HAP-1 (cell line): ENCODE measurements around the gene STARD4.

Experiments used
- DNase-seq, 2 experiments: peaks; one replicate each; pipeline ENCODE4 v3.0.0-alpha.2; 2016 to 2020; ENCODE audit warnings: low spot score in 2 of 2
- H3K27me3 ChIP-seq: fragments of 250-450 bp; sonication (Bioruptor Pico); 2 replicates; pipeline ENCODE4 v1.5.1; 2020; ENCODE audit warnings: low read depth, mild to moderate bottlenecking, moderate library complexity
- H3K36me3 ChIP-seq: fragments of 250-450 bp; sonication (Bioruptor Pico); replicated peaks from 2 replicates; pipeline ENCODE4 v1.5.1; 2020; ENCODE audit warnings: mild to moderate bottlenecking
- H3K4me1 ChIP-seq: fragments of 250-450 bp; sonication (Bioruptor Pico); 2 replicates; pipeline ENCODE4 v1.5.1; 2020; ENCODE audit warnings: mild to moderate bottlenecking
- H3K4me3 ChIP-seq: fragments of 250-450 bp; sonication (Bioruptor Pico); 2 replicates; pipeline ENCODE4 v1.5.1; 2020; ENCODE audit warnings: mild to moderate bottlenecking, moderate library complexity
- H3K9me3 ChIP-seq: fragments of 250-450 bp; sonication (Bioruptor Pico); 2 replicates; pipeline ENCODE4 v1.5.1; 2020; ENCODE audit warnings: mild to moderate bottlenecking, moderate library complexity
- in situ Hi-C: fragments of 300-500 bp; cut with MboI; formaldehyde crosslinking; loops from 3 replicates; pipeline ENCODE4 v1.14.3; 2020; ENCODE audit warnings: low sequenced_read_pairs, inconsistent platforms, mixed read lengths

Gene STARD4

DNA sequence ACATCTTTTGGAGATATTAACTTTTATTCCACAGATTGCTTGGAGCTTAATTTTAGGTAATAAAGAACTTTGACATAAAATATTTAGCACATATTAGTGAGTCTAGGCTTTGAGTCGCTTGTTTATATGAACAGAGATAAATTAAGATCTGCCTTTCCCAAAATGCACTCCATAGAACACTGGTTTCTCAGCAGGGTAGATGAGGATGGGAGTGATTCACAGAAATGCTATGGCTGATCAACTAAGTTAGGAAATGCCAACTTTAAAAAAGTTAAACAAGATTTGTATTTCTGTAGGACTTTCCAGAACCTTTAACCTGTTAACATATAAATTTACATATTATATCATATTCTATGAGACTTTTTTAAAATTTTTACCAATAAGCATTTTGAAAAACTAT lies 65.2 kb downstream of the STARD4 start:
- Histone ChIP-seq H3K27me3 (no peaks in the 10 kb centered on the region), H3K4me1 (no peaks in the 10 kb centered on the region), H3K9me3 (no peaks in the 10 kb centered on the region), H3K36me3 (no peaks in the 10 kb centered on the region), H3K4me3 (no peak overlapping the region)
- DNase-seq = no peak
- in situ Hi-C loops = no loop called here
